ENCODE results near the gene CHST3. TPM values are rescaled to one million over a fixed set of nuclear protein-coding genes. Genes with fewer than 3 reads are reported as not detected.

CHST3 gene
- total RNA-seq, 3 donors from 2014 or later, result 20.2 to 34.5 (median 25.6) TPM

DNA sequence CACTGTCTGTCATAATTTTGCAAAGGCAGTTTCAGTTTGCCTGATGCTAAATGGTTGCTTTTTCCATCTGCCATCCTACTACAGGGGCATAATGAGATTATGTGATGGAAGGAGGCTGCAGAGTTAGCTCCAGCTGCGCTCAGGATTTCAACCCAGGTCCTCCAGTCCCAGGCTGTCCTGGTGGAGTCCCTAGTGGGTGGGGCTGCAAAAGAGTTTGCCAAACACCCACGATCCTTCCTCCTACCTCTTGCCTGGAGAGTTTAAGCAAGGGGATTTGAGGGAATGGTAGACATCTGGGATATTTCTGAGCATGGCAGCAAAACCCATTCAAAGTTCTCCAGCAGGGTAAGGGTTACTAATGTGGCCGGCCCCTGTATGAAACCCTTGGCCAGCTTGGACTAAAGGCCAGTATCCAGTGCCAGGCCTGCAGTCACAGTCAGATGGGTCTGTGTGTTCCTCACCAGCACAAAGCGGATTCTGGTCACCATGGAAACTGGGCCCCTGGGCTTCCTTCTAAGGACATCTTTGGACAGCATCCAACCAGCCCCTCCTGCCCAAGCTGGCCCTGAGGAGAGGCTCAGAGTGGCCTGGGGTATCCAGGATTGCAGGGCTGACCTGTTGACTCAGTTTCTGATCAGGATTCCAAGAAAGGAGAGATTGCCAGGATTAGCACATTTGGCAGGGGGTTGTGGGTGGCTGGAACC, 42.7 kb upstream of the CHST3 start:
- no peaks in the 10 kb centered on the region for H3K36me3 ChIP-seq
- TF ChIP-seq POLR2A (IDR thresholded peaks at IDR 0.05) (no peak), POLR2AphosphoS5 (IDR thresholded peaks at IDR 0.05) (no peak)
- TF ChIP-seq, protein P1, sequence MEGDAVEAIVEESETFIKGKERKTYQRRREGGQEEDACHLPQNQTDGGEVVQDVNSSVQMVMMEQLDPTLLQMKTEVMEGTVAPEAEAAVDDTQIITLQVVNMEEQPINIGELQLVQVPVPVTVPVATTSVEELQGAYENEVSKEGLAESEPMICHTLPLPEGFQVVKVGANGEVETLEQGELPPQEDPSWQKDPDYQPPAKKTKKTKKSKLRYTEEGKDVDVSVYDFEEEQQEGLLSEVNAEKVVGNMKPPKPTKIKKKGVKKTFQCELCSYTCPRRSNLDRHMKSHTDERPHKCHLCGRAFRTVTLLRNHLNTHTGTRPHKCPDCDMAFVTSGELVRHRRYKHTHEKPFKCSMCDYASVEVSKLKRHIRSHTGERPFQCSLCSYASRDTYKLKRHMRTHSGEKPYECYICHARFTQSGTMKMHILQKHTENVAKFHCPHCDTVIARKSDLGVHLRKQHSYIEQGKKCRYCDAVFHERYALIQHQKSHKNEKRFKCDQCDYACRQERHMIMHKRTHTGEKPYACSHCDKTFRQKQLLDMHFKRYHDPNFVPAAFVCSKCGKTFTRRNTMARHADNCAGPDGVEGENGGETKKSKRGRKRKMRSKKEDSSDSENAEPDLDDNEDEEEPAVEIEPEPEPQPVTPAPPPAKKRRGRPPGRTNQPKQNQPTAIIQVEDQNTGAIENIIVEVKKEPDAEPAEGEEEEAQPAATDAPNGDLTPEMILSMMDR (IDR thresholded peaks at IDR 0.05), result no peak
- DNase-seq (ENCODE audit: low spot score in 2 of 2), result peak in 1 of 2 donors; percentile 59
- no peaks in the 10 kb centered on the region for H3K27me3 ChIP-seq
- no peak overlapping the region for H3K4me3 ChIP-seq
- H3K27ac ChIP-seq, result peak overlapping the region; percentile 54 to 72
- H3K9me3 ChIP-seq, result no peaks in the 10 kb centered on the region
- intact Hi-C loops (cut with DNase I; ENCODE audit: low total_unique reads), result no loop called here
- peaks cover 6% of the 10 kb centered on the region in 2 donors for H3K4me1 ChIP-seq

DNA sequence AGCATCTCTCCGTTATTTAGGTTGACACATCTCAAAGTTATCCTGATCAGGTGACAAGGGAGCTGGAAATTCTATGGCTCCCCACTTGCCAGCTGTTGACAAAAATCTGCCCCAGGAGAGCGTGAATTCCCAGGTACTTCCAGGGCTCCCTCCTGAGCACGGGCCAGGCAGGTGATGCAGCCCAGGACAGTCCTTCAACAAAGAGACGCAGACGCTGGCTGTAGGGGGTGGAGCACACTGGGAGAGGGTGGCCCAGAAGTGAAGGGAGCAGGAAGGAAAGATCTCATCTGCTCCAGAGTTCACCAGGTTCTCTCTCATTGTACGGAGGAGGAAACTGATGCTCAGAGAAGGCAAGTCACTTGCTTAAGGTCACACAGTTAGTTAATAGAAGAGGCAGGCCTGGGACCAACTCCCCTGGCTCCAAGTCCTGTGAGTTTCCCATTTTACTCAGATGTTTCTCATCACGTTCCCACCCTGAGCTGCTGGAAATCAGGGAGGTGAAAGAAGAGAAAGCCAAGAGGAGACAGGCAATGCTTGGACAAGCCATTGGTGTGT, 41.0 kb upstream of the CHST3 start:
- Histone ChIP-seq H3K4me3 (no peak overlapping the region), H3K36me3 (no peaks in the 10 kb centered on the region), H3K4me1 (peaks cover 6% of the 10 kb centered on the region in 2 donors), H3K27ac (peak overlapping the region; percentile 50 to 68), H3K9me3 (no peaks in the 10 kb centered on the region), H3K27me3 (no peaks in the 10 kb centered on the region)
- TF ChIP-seq POLR2AphosphoS5 (IDR thresholded peaks at IDR 0.05), result no peak
- no peak for TF ChIP-seq POLR2A (IDR thresholded peaks at IDR 0.05)
- TF ChIP-seq, protein P1 (IDR thresholded peaks at IDR 0.05), result no peak
- intact Hi-C loops (cut with DNase I; ENCODE audit: low total_unique reads), result no loop called here
- peak in 1 of 2 donors; percentile 26 for DNase-seq (ENCODE audit: low spot score in 2 of 2)

DNA sequence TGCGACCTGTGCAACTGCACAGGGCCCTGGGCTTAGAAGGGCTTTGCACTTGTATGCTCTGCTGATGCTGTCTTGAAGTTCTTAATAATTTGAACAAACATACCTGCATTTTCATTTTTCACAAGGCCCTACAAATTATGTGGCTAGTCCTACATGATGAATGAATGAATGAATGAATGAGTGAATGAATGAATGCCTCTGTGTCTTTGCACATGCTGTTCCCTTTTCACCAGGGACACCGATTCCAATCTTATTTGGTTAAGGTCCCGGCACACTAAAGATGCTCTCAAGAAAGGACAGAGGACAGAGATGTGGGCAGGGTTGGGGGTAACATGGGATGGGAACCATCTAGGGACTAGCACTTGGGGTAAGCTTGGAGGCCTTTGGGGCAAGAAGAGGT, 39.4 kb upstream of the CHST3 start:
- no peak overlapping the region for H3K27ac ChIP-seq
- TF ChIP-seq, protein P1 (IDR thresholded peaks at IDR 0.05), result no peak
- TF ChIP-seq POLR2A (IDR thresholded peaks at IDR 0.05) (no peak), POLR2AphosphoS5 (IDR thresholded peaks at IDR 0.05) (no peak)
- H3K4me3 ChIP-seq, result no peak overlapping the region
- intact Hi-C loops (cut with DNase I; ENCODE audit: low total_unique reads), result no loop called here
- H3K36me3 ChIP-seq, result no peaks in the 10 kb centered on the region
- no peaks in the 10 kb centered on the region for H3K27me3 ChIP-seq
- H3K9me3 ChIP-seq, result no peaks in the 10 kb centered on the region
- DNase-seq (ENCODE audit: low spot score in 2 of 2), result no peak
- H3K4me1 ChIP-seq, result peaks cover 6% of the 10 kb centered on the region in 2 donors

DNA sequence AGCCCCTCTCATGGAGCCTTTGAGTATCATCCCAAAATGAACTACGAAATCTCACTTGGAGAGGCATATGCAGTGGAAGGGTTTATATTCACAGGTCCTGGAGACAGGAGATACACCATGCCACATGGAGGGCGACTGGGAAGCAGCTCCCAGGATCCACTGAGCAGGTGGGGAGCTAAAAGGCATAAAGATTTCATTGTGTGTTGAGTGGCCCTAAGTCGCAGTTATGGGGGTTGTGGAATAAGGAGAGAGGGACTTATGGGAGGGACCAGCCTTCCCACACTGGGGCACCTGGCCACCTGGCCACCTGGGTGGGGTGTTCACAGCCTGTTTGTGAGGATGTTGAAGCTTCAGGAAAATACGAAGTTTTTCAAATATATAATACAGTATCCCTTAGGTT, 37.0 kb upstream of the CHST3 start:
- Histone ChIP-seq H3K36me3 (no peaks in the 10 kb centered on the region), H3K4me1 (no peaks in the 10 kb centered on the region), H3K4me3 (no peak overlapping the region), H3K27ac (no peak overlapping the region), H3K9me3 (peaks cover 0 to 3% of the 10 kb centered on the region in 2 donors), H3K27me3 (no peaks in the 10 kb centered on the region)
- intact Hi-C loops (cut with DNase I; ENCODE audit: low total_unique reads), result no loop called here
- no peak for DNase-seq (ENCODE audit: low spot score in 2 of 2)
- TF ChIP-seq POLR2AphosphoS5 (IDR thresholded peaks at IDR 0.05) (no peak), POLR2A (IDR thresholded peaks at IDR 0.05) (no peak)
- TF ChIP-seq, protein P1 (IDR thresholded peaks at IDR 0.05), result no peak

Measured in breast epithelium (tissue), 4 donors.